ENCODE data around the gene IL1RAP. TPM values are rescaled to one million over a fixed set of nuclear protein-coding genes. Genes with fewer than 3 reads are reported as not detected.
"Not testable (repeated sequence)": the region's sequence is repeated elsewhere in the genome, so short reads cannot be mapped to it uniquely, and the experiment has no call there.

IL1RAP gene
- 15.7 TPM for total RNA-seq (2013)
- polyA plus RNA-seq: 10 to 100 TPM in 2 of 3 donors, 1 to 10 TPM in 1; 8.0 to 12.6 (median 11.8) TPM
- 18.3 and 31.5 TPM in 2 replicates for polyA minus RNA-seq
- total RNA-seq: 26.9 to 296 (median 207) reads per million in 11 experiments

GRCh38 chr3:190513409-190514370 lies at the start of gene IL1RAP:
IL1RAP (plus strand) TSS chr3:190514085; CDS start chr3:190564290, 50,205 bp downstream.
- Histone ChIP-seq H3K27ac (ENCODE audit: low read depth in 1 of 2, low read length in 2 of 2) (peak within 1 kb of the TSS; percentile 78 to 93), H3K9me3 (replicated peaks in 1 of 2; ENCODE audit: control insufficient read depth in 1 of 2, insufficient read depth in 1 of 2, low read length in 2 of 2) (no peaks in the 10 kb centered on the region), H3K36me3 (replicated peaks in 1 of 2; ENCODE audit: control insufficient read depth in 1 of 2, insufficient read depth in 2 of 2, low read length in 2 of 2) (no peaks in the 10 kb centered on the region), H3K4me2 (replicated peaks; ENCODE audit: extremely low read depth, low read length, poor library complexity, severe bottlenecking) (peak within 1 kb of the TSS; percentile 92), H2AFZ (ENCODE audit: insufficient read depth, low read depth, low read length, poor library complexity, severe bottlenecking) (peak within 1 kb of the TSS; percentile 82), H3K79me2 (ENCODE audit: insufficient read depth, low read length) (peaks cover 33% of the 10 kb centered on the region), H3K4me1 (ENCODE audit: control insufficient read depth in 1 of 2, insufficient read depth in 2 of 2, low read length in 2 of 2) (peaks cover 19 to 32% of the 10 kb centered on the region in 2 donors), H3K9ac (ENCODE audit: insufficient read depth, low read length, poor library complexity, severe bottlenecking) (peak within 1 kb of the TSS; percentile 84), H3K27me3 (ENCODE audit: control insufficient read depth in 2 of 2, insufficient read depth in 2 of 2, low read length in 2 of 2) (no peaks in the 10 kb centered on the region), H3K4me3 (replicated peaks in 1 of 3; ENCODE audit: low read depth in 2 of 3, low read length in 3 of 3) (peak within 1 kb of the TSS; percentile 71 to 92 (median 88)), H4K20me1 (ENCODE audit: insufficient read depth, low read length) (peaks cover 23% of the 10 kb centered on the region)
- WGBS (ENCODE audit: insufficient coverage): under 1% methylated on average over 76 of the region's 76 CpGs
- peaks cover 0 to 2% (median 0%) of the 10 kb centered on the region in 3 donors for H3K27me3 Mint-ChIP-seq (ENCODE audit: low read depth in 3 of 3)
- H3K9me3 Mint-ChIP-seq: peaks cover 0 to 6% (median 0%) of the 10 kb centered on the region in 7 donors
- peak; percentile 81 for TF ChIP-seq CTCF (IDR thresholded peaks at IDR 0.05)
- peaks cover 37% of the 10 kb centered on the region for H3K4me1 Mint-ChIP-seq
- peak within 1 kb of the TSS; percentile 95 to 96 for H3K4me3 Mint-ChIP-seq
- intact Hi-C loops (cut with micrococcal nuclease): loop anchor here (5.0 to 10.0 kb wide), 4 partner anchors 51 to 181 kb away; no protein-coding TSS in a partner anchor
- peaks cover 9 to 11% of the 10 kb centered on the region in 2 donors for H3K36me3 Mint-ChIP-seq
- peak; percentile 89 to 95 (median 92) for DNase-seq
- peak within 1 kb of the TSS; percentile 91 to 97 (median 97) for H3K27ac Mint-ChIP-seq

GRCh38 chr3:190467922-190468321 lies 46.0 kb upstream of the IL1RAP start:
- Mint-ChIP-seq H3K27me3 (ENCODE audit: low read depth in 3 of 3) (peaks cover 5 to 18% (median 7%) of the 10 kb centered on the region in 3 donors), H3K4me3 (peak overlapping the region in 1 of 2 donors; percentile 15), H3K36me3 (no peaks in the 10 kb centered on the region), H3K9me3 (peaks cover under 1 to 14% (median 6%) of the 10 kb centered on the region in 7 donors), H3K27ac (no peak overlapping the region), H3K4me1 (no peaks in the 10 kb centered on the region)
- Histone ChIP-seq H4K20me1 (ENCODE audit: insufficient read depth, low read length) (no peaks in the 10 kb centered on the region), H3K4me3 (replicated peaks in 1 of 3; ENCODE audit: low read depth in 2 of 3, low read length in 3 of 3) (no peak overlapping the region), H3K9me3 (replicated peaks in 1 of 2; ENCODE audit: control insufficient read depth in 1 of 2, insufficient read depth in 1 of 2, low read length in 2 of 2) (peaks cover 0 to 4% of the 10 kb centered on the region in 2 donors), H2AFZ (ENCODE audit: insufficient read depth, low read depth, low read length, poor library complexity, severe bottlenecking) (no peak overlapping the region), H3K9ac (ENCODE audit: insufficient read depth, low read length, poor library complexity, severe bottlenecking) (no peak overlapping the region), H3K27ac (ENCODE audit: low read depth in 1 of 2, low read length in 2 of 2) (no peak overlapping the region), H3K27me3 (ENCODE audit: control insufficient read depth in 2 of 2, insufficient read depth in 2 of 2, low read length in 2 of 2) (peaks cover 3 to 11% of the 10 kb centered on the region in 2 donors), H3K4me2 (replicated peaks; ENCODE audit: extremely low read depth, low read length, poor library complexity, severe bottlenecking) (no peak overlapping the region), H3K4me1 (ENCODE audit: control insufficient read depth in 1 of 2, insufficient read depth in 2 of 2, low read length in 2 of 2) (no peaks in the 10 kb centered on the region), H3K36me3 (replicated peaks in 1 of 2; ENCODE audit: control insufficient read depth in 1 of 2, insufficient read depth in 2 of 2, low read length in 2 of 2) (no peaks in the 10 kb centered on the region), H3K79me2 (ENCODE audit: insufficient read depth, low read length) (no peaks in the 10 kb centered on the region)
- intact Hi-C loops (cut with micrococcal nuclease): no loop called here
- TF ChIP-seq CTCF (IDR thresholded peaks at IDR 0.05): no peak
- DNase-seq: no peak

- H3K36me3 Mint-ChIP-seq; intact Hi-C loops (cut with micrococcal nuclease); H3K4me3 ChIP-seq (replicated peaks in 1 of 3; ENCODE audit: low read depth in 2 of 3, low read length in 3 of 3); H3K27me3 Mint-ChIP-seq (ENCODE audit: low read depth in 3 of 3); H2AFZ ChIP-seq (ENCODE audit: insufficient read depth, low read depth, low read length, poor library complexity, severe bottlenecking); H3K36me3 ChIP-seq (replicated peaks in 1 of 2; ENCODE audit: control insufficient read depth in 1 of 2, insufficient read depth in 2 of 2, low read length in 2 of 2); H3K4me2 ChIP-seq (replicated peaks; ENCODE audit: extremely low read depth, low read length, poor library complexity, severe bottlenecking); H3K27ac Mint-ChIP-seq; H3K4me1 Mint-ChIP-seq; H3K4me3 Mint-ChIP-seq; H3K9ac ChIP-seq (ENCODE audit: insufficient read depth, low read length, poor library complexity, severe bottlenecking); H3K9me3 ChIP-seq (replicated peaks in 1 of 2; ENCODE audit: control insufficient read depth in 1 of 2, insufficient read depth in 1 of 2, low read length in 2 of 2); H3K27me3 ChIP-seq (ENCODE audit: control insufficient read depth in 2 of 2, insufficient read depth in 2 of 2, low read length in 2 of 2); H3K27ac ChIP-seq (ENCODE audit: low read depth in 1 of 2, low read length in 2 of 2); H3K4me1 ChIP-seq (ENCODE audit: control insufficient read depth in 1 of 2, insufficient read depth in 2 of 2, low read length in 2 of 2); DNase-seq; H3K79me2 ChIP-seq (ENCODE audit: insufficient read depth, low read length); H4K20me1 ChIP-seq (ENCODE audit: insufficient read depth, low read length): not testable (repeated sequence)
- WGBS (ENCODE audit: insufficient coverage): 100% methylated on average over 3 of the region's 25 CpGs
- H3K9me3 Mint-ChIP-seq: peaks cover 2 to 17% (median 8%) of the 10 kb centered on the region in 7 donors
These were observed 40.6 kb upstream of the IL1RAP start for GRCh38 chr3:190473261-190473660.

Measured in CD14-positive monocyte (primary cell).